RKO (cell line): ENCODE data around the gene EIF2S2.

Experiments
- DNase-seq: peaks from one replicate; pipeline ENCODE4 v3.0.0-alpha.2; 2016; ENCODE audit warnings: low spot score

The EIF2S2 gene

DNA sequence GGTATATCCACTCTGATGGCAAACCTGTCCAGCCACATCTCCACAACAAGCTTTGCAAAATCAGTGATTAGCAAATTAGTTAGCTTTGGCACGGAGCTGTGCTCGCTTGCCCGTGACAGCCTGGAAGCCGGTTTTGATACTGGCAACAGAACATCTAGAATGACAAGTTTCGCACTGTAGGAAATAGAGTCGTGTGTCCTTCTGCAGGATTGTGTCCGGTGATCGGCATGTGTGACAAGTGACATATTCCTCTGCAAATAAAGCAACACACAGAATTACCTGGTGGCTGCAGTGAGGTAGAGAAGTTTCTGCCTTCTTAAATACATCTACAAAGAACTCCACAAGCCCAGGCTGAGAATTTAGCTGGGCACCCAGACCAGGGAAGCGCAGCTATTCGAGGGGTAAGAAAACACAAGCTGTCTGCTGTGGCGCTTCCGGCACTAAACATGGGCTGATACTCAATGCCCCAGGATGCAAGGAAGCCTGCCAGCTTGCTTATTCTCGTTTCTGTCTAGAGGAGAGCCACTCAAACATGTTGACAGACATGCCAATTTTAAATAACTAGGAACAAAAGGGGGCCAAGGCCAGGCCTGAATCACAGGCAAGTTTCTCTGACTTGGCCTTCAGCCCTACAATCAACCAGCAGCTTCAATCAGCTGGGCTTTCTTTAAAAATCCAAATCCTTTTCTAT lies 22.2 kb downstream of the EIF2S2 start:
- no peak for DNase-seq

DNA sequence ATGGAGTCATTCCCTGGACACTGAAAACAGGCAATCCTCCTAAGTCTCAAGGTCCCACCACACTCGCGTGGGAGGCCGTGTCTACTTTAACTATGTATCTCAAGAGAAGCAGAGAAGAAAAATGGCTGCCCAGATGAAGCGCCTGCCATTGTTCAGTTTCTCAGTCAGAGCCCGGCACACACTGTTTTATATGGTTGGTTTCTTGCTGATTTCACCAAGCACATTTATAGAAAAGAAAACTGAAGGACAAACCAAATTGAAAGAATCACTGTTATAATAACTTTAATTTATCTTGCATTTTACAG lies 22.9 kb downstream of the EIF2S2 start:
- no peak for DNase-seq

DNA sequence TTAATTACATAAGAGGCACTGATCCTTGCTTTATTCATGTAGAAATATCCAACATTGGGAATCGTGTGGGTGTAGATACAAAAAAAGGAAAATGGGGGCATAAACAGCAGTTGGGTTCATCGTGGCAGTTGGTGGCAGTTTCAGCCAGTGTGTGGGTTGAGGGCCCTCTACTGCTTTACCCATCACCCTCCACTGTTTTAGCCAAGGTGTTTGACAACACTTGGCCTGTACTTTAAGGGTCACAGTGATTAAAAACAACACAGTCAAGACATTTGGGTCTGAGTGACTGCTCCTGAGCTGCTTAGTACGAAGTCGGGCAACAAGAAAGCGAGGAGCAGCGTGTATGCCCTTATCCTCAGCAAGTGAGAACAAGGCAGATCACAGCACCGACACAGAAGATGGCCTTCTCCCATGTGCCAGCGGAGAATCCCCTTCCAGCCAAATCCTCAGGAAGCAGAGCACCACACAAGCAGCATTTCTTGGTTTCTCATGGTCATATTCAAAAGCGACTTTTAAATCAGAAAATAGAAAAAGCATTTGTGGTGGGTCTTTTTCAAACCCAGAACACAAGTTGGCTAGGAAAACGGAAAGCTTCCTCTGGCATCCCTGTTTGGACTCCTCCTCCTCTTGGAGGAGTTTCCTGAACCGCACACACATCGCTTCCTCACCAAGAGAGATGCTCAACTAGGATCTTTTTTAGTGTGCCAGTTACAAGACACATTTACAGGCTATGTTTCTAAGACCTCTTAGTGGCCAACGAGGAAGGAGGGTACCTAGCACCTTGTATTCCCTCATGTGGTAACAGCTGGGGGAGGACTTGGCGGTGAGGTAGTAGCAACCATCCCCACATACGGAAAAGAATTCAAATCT lies 23.5 kb downstream of the EIF2S2 start:
- no peak for DNase-seq

DNA sequence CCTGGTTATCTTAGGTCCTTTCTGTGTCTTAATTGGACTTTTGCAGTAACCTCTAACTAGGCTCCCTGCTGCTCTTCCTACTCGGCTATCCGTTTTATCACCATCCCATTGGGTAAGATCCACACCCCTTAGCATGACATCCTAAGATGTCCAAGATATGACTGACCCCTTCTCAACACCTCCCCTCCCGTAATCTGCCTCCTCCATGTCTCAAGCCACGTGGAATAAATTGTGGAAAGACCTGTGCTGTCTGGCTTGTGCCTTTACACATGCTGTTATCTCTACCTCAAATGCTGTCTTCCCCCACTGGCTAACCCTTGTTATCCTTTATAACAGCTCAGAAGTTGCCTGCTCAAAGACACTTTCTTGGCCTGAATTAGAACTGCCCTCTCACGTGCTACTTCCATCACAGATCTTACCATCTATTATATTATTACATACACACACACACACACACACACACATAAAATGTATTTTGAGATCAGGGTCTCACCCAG lies 26.5 kb downstream of the EIF2S2 start:
- no peak for DNase-seq

- DNase-seq: no peak
Measured at GRCh38 chr20:34084227-34084923, 27.7 kb downstream of the EIF2S2 start.

DNA sequence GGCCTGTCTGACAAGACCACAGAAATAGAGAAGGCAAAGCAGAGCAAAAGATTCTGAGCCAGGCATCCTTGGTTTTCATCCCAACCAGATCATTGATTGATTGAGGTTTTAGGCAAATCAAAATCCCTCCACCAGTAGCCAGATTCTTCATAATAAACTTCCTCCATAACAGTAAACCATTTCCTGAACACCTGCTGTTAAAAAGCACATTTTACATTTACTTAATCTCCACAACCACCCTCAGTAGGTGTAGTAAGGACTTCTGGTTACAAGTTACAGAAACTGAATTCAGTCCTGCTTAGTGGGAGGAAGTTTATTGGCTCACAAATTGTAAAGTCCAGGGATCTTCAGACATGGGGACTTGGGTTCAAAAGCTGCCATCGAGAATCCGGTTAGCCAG lies 28.3 kb downstream of the EIF2S2 start:
- DNase-seq: no peak

DNA sequence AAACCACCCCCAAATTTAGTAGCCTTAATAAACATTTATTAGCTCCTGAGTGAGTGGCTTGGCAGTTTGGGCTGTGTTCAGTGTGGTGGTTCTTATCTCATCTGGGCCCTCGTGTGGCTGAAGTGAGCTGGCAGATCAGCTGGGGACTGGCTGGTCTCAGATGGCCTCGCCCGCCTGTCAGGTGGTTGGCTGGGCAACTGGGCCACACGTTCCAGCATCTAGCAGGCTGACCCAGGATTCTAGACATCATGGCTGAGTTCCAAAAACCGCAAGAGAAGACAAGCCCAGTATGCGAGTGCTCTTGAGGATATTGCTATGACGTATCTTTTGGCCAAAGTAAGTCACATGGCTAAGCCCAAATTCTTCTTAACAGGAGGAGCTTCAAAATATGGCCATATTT lies 28.9 kb downstream of the EIF2S2 start:
- peak; percentile 44 for DNase-seq

- no peak for DNase-seq
Measured at GRCh38 chr20:34082232-34082887, 29.7 kb downstream of the EIF2S2 start.

DNA sequence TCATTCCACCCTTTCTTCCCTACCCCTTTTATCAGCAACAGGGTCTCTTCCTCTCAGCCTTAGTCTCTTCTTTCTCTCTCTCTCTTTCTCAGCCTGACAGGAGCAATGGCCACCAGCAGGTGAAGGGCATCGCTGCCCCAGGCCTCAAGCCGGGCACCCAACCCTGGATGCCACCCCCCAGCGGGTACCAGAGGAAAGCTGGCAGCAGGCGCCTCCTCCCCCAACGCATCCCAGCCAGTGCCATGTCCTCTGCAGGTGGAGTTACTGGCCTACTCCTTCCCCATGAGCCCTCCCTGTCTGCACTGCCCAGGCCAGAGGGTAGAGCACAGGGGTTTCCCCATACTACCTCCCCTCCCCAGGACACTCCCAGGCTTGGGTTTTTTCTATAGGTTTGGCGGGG lies 32.2 kb downstream of the EIF2S2 start:
- no peak for DNase-seq

GRCh38 chr20:34078540-34078939 lies 33.5 kb downstream of the EIF2S2 start:
- no peak for DNase-seq

GRCh38 chr20:34076952-34077351 lies 35.1 kb downstream of the EIF2S2 start:
- DNase-seq: no peak

DNA sequence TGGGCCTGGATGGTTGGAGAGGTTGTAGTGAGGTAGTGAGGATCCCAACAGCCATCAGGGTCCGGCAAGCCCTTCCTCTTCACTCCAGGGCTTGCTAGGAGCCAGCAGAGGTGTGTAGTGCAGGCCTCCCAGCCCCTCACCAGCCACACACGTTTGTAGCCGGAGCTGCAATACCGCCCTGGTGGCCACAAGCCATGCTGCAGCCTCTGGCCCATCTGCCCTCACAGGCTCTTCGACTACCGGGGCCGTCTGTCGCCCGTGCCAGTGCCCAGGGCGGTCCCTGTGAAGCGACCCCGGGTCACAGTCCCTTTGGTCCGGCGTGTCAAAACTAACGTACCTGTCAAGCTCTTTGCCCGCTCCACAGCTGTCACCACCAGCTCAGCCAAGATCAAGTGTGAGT lies 36.4 kb downstream of the EIF2S2 start:
- DNase-seq: no peak

DNA sequence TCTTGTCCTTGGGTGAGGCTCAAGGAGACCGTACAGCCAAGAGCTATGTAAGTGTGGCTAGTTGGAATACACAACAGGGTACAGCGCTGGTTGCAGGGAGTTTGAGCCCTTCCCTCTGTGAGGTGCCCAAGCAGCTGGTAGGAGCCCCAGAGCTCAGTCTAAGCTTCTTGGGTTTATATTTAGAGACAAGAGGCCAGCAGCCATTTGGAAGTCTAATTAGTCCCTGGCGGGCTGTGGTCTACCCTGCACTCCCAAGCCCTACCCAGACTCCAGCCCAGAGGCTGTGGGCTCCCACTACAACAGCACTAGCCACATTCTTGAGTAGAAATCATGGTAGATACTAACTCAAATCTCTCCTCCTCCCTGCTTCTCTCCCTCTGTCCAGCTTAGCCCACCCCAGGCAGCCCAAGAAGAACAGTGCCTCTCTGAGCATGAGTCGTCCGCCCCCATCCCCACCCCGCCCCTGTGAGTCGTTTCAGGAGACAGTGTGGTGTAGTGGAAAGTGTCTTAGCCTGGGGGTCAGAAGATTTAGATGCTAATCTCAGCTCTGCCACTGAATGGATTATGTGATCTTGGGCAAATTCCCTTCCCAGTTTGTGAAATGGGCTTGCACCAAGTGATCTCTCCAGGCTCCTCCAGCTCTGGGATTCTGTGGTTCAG lies 37.8 kb downstream of the EIF2S2 start:
- peak; percentile 23 for DNase-seq

GRCh38 chr20:34072778-34073177 lies 39.3 kb downstream of the EIF2S2 start:
- DNase-seq: no peak

DNA sequence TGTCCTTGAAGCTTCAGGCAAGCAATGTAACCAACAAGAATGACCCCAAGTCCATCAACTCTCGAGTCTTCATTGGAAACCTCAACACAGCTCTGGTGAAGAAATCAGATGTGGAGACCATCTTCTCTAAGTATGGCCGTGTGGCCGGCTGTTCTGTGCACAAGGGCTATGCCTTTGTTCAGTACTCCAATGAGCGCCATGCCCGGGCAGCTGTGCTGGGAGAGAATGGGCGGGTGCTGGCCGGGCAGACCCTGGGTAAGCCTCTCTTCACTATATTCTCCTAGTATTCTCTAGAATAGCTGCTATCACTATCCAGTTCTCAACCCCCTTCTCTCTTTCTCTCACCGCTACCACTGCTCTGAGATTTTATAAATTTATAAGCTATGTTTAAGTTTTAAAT lies 40.0 kb downstream of the EIF2S2 start:
- DNase-seq: no peak

GRCh38 chr20:34070859-34071258 lies 41.2 kb downstream of the EIF2S2 start:
- no peak for DNase-seq

DNA sequence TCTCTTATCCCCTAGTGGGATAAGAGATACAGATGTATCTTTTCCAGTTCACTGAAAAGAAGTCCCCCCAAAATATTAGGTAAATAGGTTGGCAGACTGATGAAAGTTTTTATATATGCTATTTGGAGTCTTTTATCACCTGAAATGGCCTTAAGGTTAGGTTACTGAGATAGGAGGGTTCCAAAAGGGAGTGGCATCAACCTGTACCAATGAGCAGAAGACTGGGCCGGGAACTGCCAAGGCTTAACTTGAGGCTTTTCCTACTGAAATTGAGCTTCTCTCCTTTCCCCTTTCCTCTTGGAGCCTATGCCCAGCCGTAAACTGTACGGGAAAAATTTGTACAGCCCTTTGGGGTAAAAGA lies 42.0 kb downstream of the EIF2S2 start:
- no peak for DNase-seq

DNA sequence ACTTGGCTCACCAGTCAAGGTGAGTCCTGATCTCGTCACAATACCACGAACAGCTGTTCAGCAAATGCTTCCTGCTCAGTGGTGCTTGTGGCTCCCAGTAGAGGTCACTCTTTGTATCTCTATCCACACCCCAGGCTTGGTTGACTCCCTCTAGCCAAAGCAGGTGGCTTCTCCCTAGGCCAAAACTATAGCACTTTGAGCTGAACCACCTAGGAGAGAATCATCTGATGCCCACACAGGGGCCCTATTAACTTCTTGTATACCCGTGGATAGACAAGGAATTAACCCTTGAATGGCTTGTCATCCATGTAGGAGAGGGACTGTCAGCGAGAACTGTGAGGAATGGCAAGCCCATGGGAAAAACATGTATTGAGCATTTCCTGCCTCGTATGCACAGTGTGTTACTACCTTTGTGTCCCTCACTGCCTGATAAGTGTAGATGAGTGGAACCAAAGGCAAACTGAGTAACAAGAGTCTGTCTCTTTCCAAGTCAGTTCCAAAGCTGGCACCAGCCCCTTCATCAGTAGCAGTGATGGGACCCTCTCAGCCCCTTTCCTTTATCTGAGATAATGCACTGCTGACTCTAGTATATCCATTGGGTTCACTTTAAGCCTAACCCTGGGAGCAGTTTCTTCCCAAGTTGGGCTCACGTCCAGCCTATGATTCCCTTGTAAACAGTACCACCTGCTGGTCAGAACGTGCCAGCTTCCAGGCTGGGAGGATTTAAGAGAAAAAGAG lies 42.5 kb downstream of the EIF2S2 start:
- peak; percentile 85 for DNase-seq

DNA sequence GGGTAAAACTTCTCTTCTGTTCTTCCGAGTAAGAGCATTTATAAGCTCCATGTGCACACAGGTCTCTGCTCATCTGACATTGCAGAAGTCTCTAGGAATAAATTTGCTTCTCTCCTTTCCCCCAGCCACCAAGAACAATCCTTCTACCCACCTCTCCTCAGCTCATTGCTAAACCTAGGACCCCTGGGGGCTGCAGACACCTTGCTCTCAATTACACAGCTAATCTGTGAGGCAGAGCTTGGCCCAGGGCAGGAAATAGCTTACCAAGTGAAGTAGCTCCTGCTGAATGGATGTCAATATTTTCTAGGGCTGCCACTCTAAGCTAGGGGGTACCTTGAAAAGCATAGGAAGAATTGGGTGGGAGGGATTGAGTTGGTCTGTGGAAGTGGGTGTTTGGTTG lies 44.0 kb downstream of the EIF2S2 start:
- DNase-seq: no peak

GRCh38 chr20:34066476-34067090 lies 45.5 kb downstream of the EIF2S2 start:
- DNase-seq: no peak

- DNase-seq: no peak
Measured at GRCh38 chr20:34065260-34065659, 46.8 kb downstream of the EIF2S2 start.
